Subcutaneous adipose tissue (tissue), 4 donors: Measurements from ENCODE around the gene ERCC6. TPM values are rescaled to one million over a fixed set of nuclear protein-coding genes. Genes with fewer than 3 reads are reported as not detected.

Source experiments
- CTCF ChIP-seq: fragments of 450-650 bp; IDR thresholded peaks from one replicate; pipeline ENCODE4 v1.5.1; 2016; ENCODE audit warnings: low read depth, mild to moderate bottlenecking, control low read depth, antibody characterized with exemption, moderate library complexity
- total RNA-seq, 4 donors: library from RNA; depleted of rRNA; stranded (reverse); fragments of >200 nt; gene quantifications; one replicate each; pipeline ENCODE4 v1.1.0, GENCODE V29; 2016

ERCC6 gene
- total RNA-seq, 4 donors from 2014 or later: 12.7 to 20.6 (median 17.1) TPM

GRCh38 chr10:49521062-49521461 is 17.9 kb downstream of the ERCC6 start:
- no peak for TF ChIP-seq CTCF

- TF ChIP-seq CTCF: no peak
Measured at GRCh38 chr10:49520122-49520775, 18.7 kb downstream of the ERCC6 start.

- no peak for TF ChIP-seq CTCF
Measured at GRCh38 chr10:49519717-49520116, 19.2 kb downstream of the ERCC6 start.

GRCh38 chr10:49518982-49519578 is 19.8 kb downstream of the ERCC6 start:
- TF ChIP-seq CTCF: no peak

GRCh38 chr10:49518566-49518965 is 20.4 kb downstream of the ERCC6 start:
- TF ChIP-seq CTCF: no peak

GRCh38 chr10:49516216-49516970 is 22.5 kb downstream of the ERCC6 start:
- no peak for TF ChIP-seq CTCF

- TF ChIP-seq CTCF: no peak
Measured at GRCh38 chr10:49512121-49512809, 26.7 kb downstream of the ERCC6 start.
